HepG2 (cell line): ENCODE measurements around the gene TPRN. TPM values are rescaled to one million over a fixed set of nuclear protein-coding genes. Genes with fewer than 3 reads are reported as not detected.

Experiments used
- ATAC-seq: fragments of 200-7000 bp; cut with Tn5 transposase; 3 replicates; pipeline ENCODE4 v1.9.1; 2020; ENCODE audit warnings: mild to moderate bottlenecking, moderate library complexity
- BruUV-seq: library from RNA; stranded (reverse); fragments of 400-500 nt; replicated peaks from 2 replicates; lab custom pipeline; 2021; lab: Mats Ljungman, UMichigan
- CTCF ChIA-PET: fragments of 300-600 bp; formaldehyde crosslinking; extraction: SDS; loops from one replicate; lab custom pipeline; 2021; ENCODE audit warnings: low total read pairs, inconsistent platforms, low intra/inter-chr PET ratio; lab: Yijun Ruan, JAX
- POLR2A ChIA-PET: fragments of 350-600 bp; sonication (Branson Sonifier 250); formaldehyde crosslinking; loops from one replicate; lab custom pipeline; 2020; ENCODE audit warnings: antibody characterized with exemption, inconsistent platforms; lab: Yijun Ruan, JAX
- DNase-seq: peaks from one replicate; pipeline ENCODE4 v3.0.0-alpha.2; 2015; ENCODE audit warnings: low spot score
- FAIRE-seq: peaks from 3 replicates; lab custom pipeline; 2011; peaks lifted over from hg19 to GRCh38; lab: Jason Lieb, UNC
- H2AFZ ChIP-seq: one replicate; pipeline ENCODE4 v1.6.1; 2011; ENCODE audit warnings: low read length, inconsistent platforms
- H3K27ac ChIP-seq: fragments of 300-600 bp; 3 replicates; pipeline ENCODE4 v1.8.0; 2011; ENCODE audit warnings: mixed run types, mild to moderate bottlenecking, mixed read lengths, low read length, inconsistent platforms; ENCODE audit not compliant: insufficient read depth; ENCODE audit errors: extremely low read length
- H3K27me3 ChIP-seq, 2 experiments: fragments of 200-600 bp in 1 of 2; 2 replicates in 1 of 2; 3 replicates in 1 of 2; pipeline versions ENCODE4 v1.6.0 to v1.8.0; 2011; ENCODE audit warnings: low read length in 2 of 2, mild to moderate bottlenecking in 2 of 2, moderate library complexity in 2 of 2, inconsistent platforms in 1 of 2; ENCODE audit not compliant: insufficient read depth in 2 of 2, control insufficient read depth in 1 of 2
- H3K36me3 ChIP-seq, 2 experiments: fragments of 200-600 bp in 1 of 2; replicated peaks in 1 of 2; 2 replicates in 1 of 2; 3 replicates in 1 of 2; pipeline versions ENCODE4 v1.5.1 to v1.8.0; 2011; ENCODE audit warnings: low read length in 2 of 2, inconsistent platforms in 1 of 2; ENCODE audit not compliant: insufficient read depth in 2 of 2, control insufficient read depth in 1 of 2
- H3K4me1 ChIP-seq: 2 replicates; pipeline ENCODE4 v1.5.1; 2012; ENCODE audit warnings: low read length, inconsistent platforms; ENCODE audit not compliant: insufficient read depth
- H3K4me2 ChIP-seq: 2 replicates; pipeline ENCODE4 v1.6.0; 2011; ENCODE audit warnings: low read depth, low read length, inconsistent platforms
- H3K4me3 ChIP-seq, 3 experiments: fragments of 200-600 bp in 1 of 3; sonication (generic), shearing (Covaris generic) in 1 of 3; replicated peaks in 1 of 3; 2 replicates each; pipeline ENCODE4 v1.5.1; 2011 to 2016; ENCODE audit warnings: low read length in 3 of 3, inconsistent platforms in 2 of 3, low read depth in 2 of 3, mild to moderate bottlenecking in 2 of 3, control low read depth in 1 of 3, mixed read lengths in 1 of 3; ENCODE audit not compliant: insufficient read depth in 1 of 3
- H3K79me2 ChIP-seq: one replicate; pipeline ENCODE4 v1.6.1; 2011; ENCODE audit warnings: low read length, inconsistent platforms; ENCODE audit not compliant: insufficient read depth
- H3K9ac ChIP-seq: 2 replicates; pipeline ENCODE4 v1.6.0; 2011; ENCODE audit warnings: mild to moderate bottlenecking, low read depth, low read length, inconsistent platforms; ENCODE audit not compliant: insufficient read depth
- H3K9me3 ChIP-seq: 2 replicates; pipeline ENCODE4 v1.5.1; 2012; ENCODE audit warnings: mild to moderate bottlenecking, low read length
- H4K20me1 ChIP-seq: 2 replicates; pipeline ENCODE4 v1.6.0; 2011; ENCODE audit warnings: inconsistent platforms, mild to moderate bottlenecking, low read length, moderate library complexity; ENCODE audit not compliant: insufficient read depth
- FOXA1 ChIP-seq, 2 experiments: fragments of 450-650 bp in 1 of 2; sonication (generic) in 1 of 2; formaldehyde crosslinking in 1 of 2; IDR thresholded peaks; 2 replicates each; pipeline versions ENCODE4 v1.4.0 to v1.6.1; 2016 to 2020; ENCODE audit warnings: missing genetic modification reagents in 1 of 2
- HES4 ChIP-seq: sonication (generic); formaldehyde crosslinking; IDR thresholded peaks from 2 replicates; pipeline ENCODE4 v1.9.0; 2021; ENCODE audit warnings: mild to moderate bottlenecking, missing genetic modification reagents, borderline replicate concordance
- KLF13 ChIP-seq: sonication (generic); formaldehyde crosslinking; IDR thresholded peaks from 2 replicates; pipeline ENCODE4 v1.4.0; 2020; ENCODE audit warnings: mild to moderate bottlenecking, missing genetic modification reagents
- MED1 ChIP-seq: sonication (generic); formaldehyde crosslinking; IDR thresholded peaks from 2 replicates; pipeline ENCODE4 v1.4.0; 2020; ENCODE audit warnings: missing genetic modification reagents
- NFATC3 ChIP-seq: sonication (generic); formaldehyde crosslinking; IDR thresholded peaks from 2 replicates; pipeline ENCODE4 v1.5.1; 2020; ENCODE audit warnings: mild to moderate bottlenecking, missing genetic modification reagents
- POGK ChIP-seq: sonication (generic); formaldehyde crosslinking; conservative IDR thresholded peaks from 2 replicates; pipeline ENCODE4 v1.8.0; 2022; ENCODE audit warnings: mild to moderate bottlenecking, moderate library complexity, missing genetic modification reagents
- SSRP1 ChIP-seq: IDR thresholded peaks from 2 replicates; pipeline ENCODE4 v1.6.1; 2016; ENCODE audit warnings: control low read depth
- ZMAT5 ChIP-seq: sonication (generic); formaldehyde crosslinking; IDR thresholded peaks from 2 replicates; pipeline ENCODE4 v1.5.0; 2020; ENCODE audit warnings: mild to moderate bottlenecking, low read depth, missing genetic modification reagents, borderline replicate concordance
- WGBS: methylation state at CpG from one replicate; pipeline ENCODE4 v1.1.6; 2017; ENCODE audit warnings: low lambda C conversion rate; 5-methylcytosine and 5-hydroxymethylcytosine counted together
- in situ Hi-C: cut with HindIII; loops from 2 replicates; pipeline ENCODE4 v1.10.0; 2017; ENCODE audit warnings: low pct_unique_long_range_greater_than_20kb; ENCODE audit not compliant: extremely low pct_ligation_motif_present
- intact Hi-C: fragments of 100-400 bp; cut with micrococcal nuclease; formaldehyde crosslinking; loops from one replicate; pipeline ENCODE4 v1.10.0; 2022; ENCODE audit not compliant: unreplicated experiment
- polyA plus RNA-seq, 8 experiments: library from polyadenylated mRNA; depleted of rRNA in 3 of 8; stranded (reverse) in 7 of 8; unstranded in 1 of 8; fragments of >200 nt; fragmentation: Illumina TruSeq in 4 of 8; extraction: Trizol in 4 of 8; gene quantifications; 2 replicates each; pipeline versions ENCODE4 v1.2.1 to v1.2.3, GENCODE V29; 2011 to 2016; ENCODE audit warnings: low read depth in 4 of 8, missing spikeins in 1 of 8, mixed read lengths in 1 of 8; ENCODE audit not compliant: insufficient read depth in 1 of 8
- total RNA-seq, 5 experiments: library from RNA; depleted of rRNA; stranded (reverse); fragments of >200 nt; fragmentation: Illumina TruSeq; extraction: Trizol; gene quantifications; 2 replicates each; pipeline ENCODE4 v1.2.3, GENCODE V29; 2016; ENCODE audit warnings: low read depth in 1 of 5

TPRN gene
- total and polyA plus RNA-seq, 2 of the 13 experiments (the other 11 are each of a cell fraction or from before 2014, with no cell fraction given), result 10.1 to 19.2 TPM

- Histone ChIP-seq H3K27ac (no peak overlapping the region), H4K20me1 (no peaks in the 10 kb centered on the region), H3K9ac (no peak overlapping the region), H3K4me2 (no peak overlapping the region), H3K4me1 (peaks cover 15% of the 10 kb centered on the region), H3K27me3 (no peaks in the 10 kb centered on the region), H2AFZ (no peak overlapping the region), H3K4me3 (no peak overlapping the region), H3K79me2 (peaks cover 19% of the 10 kb centered on the region), H3K36me3 (peaks cover 25 to 35% of the 10 kb centered on the region in 2 experiments; a peak in 4 of 5 replicates), H3K9me3 (no peaks in the 10 kb centered on the region)
- ChIA-PET CTCF (no interaction called here), POLR2A (no interaction called here)
- no peak for ATAC-seq
- in situ Hi-C loops (no loop called here), intact Hi-C loops (no loop called here)
- no peak for TF ChIP-seq MED1
- TF ChIP-seq HES4, result no peak
- TF ChIP-seq SSRP1 (CRISPR knock-in tag), result no peak
- no peak for TF ChIP-seq POGK (CRISPR knock-in tag)
- no peak for TF ChIP-seq KLF13 (CRISPR knock-in tag)
- TF ChIP-seq NFATC3, result no peak
- TF ChIP-seq FOXA1 (IDR thresholded peaks at IDR 0.05), result no peak
- TF ChIP-seq FOXA1 (CRISPR knock-in tag; IDR thresholded peaks at IDR 0.05), result no peak
- TF ChIP-seq ZMAT5 (CRISPR knock-in tag), result no peak
- BruUV-seq, result no TSS peak
- 96% methylated on average over 26 of the region's 27 CpGs for WGBS
- DNase-seq, result no peak
- FAIRE-seq, result no peak
Observed at GRCh38 chr9:137183980-137184595, 16.5 kb downstream of the TPRN start.
